ENCODE results near the gene CTCF. TPM values are rescaled to one million over a fixed set of nuclear protein-coding genes. Genes with fewer than 3 reads are reported as not detected.

Gene CTCF
- total and polyA plus RNA-seq, 4 donors: 10.1 to 35.3 (median 15.5) TPM

- Histone ChIP-seq H3K9ac (ENCODE audit: low read depth in 1 of 2, low read length in 2 of 2) (peak overlapping the region in 1 of 2 donors; percentile 86), H3K27ac (ENCODE audit: low read depth in 1 of 2, low read length in 2 of 2) (peak overlapping the region; percentile 92 to 94), H3K4me3 (ENCODE audit: low read depth in 1 of 3, low read length in 3 of 3) (peak overlapping the region in 2 of 3 donors; percentile 57 to 80), H3K4me1 (ENCODE audit: control insufficient read depth in 4 of 4, insufficient read depth in 4 of 4, low read length in 3 of 4) (peaks cover 18 to 61% (median 41%) of the 10 kb centered on the region in 4 donors), H3K36me3 (ENCODE audit: control insufficient read depth in 4 of 4, insufficient read depth in 3 of 4, low read depth in 1 of 4, low read length in 3 of 4) (no peaks in the 10 kb centered on the region), H3K9me3 (ENCODE audit: control insufficient read depth in 4 of 4, low read length in 3 of 4) (no peaks in the 10 kb centered on the region), H3K27me3 (ENCODE audit: control insufficient read depth in 4 of 4, insufficient read depth in 4 of 4, low read length in 3 of 4) (no peaks in the 10 kb centered on the region)
- TF ChIP-seq HNF4G (IDR thresholded peaks at IDR 0.05) (peak; percentile 18), SP1 (IDR thresholded peaks at IDR 0.05) (peak; percentile 42), GABPA (IDR thresholded peaks at IDR 0.05 in 1 of 2, conservative IDR thresholded peaks at IDR 0.05 in 1 of 2) (no peak), MAX (IDR thresholded peaks at IDR 0.05) (peak; percentile 56), FOXA1 (IDR thresholded peaks at IDR 0.05) (no peak), EGR1 (IDR thresholded peaks at IDR 0.05; ENCODE audit: low read depth in 2 of 2) (no peak), TAF1 (conservative IDR thresholded peaks at IDR 0.05) (no peak), ZBTB33 (IDR thresholded peaks at IDR 0.05) (no peak), JUND (IDR thresholded peaks at IDR 0.05) (no peak), YY1 (IDR thresholded peaks at IDR 0.05) (peak; percentile 76), CTCF (IDR thresholded peaks at IDR 0.05; ENCODE audit: low read depth, low read length, missing input control) (peak; percentile 88), NR2F2 (IDR thresholded peaks at IDR 0.05) (no peak), FOXA2 (IDR thresholded peaks at IDR 0.05) (no peak), REST (IDR thresholded peaks at IDR 0.05) (no peak), HNF4A (conservative IDR thresholded peaks at IDR 0.05) (peak; percentile 32 to 45), RXRA (IDR thresholded peaks at IDR 0.05) (peak; percentile 49 to 61), ATF3 (IDR thresholded peaks at IDR 0.05) (no peak), RAD21 (IDR thresholded peaks at IDR 0.05) (peak; percentile 83 to 90)
- peak; percentile 73 for DNase-seq (ENCODE audit: low spot score)
- 17% methylated on average over 18 of the region's 18 CpGs for WGBS
Observed at GRCh38 chr16:67667817-67668494, 105.6 kb downstream of the CTCF start.
